ENCODE results near the gene INSM2.

INSM2 gene

DNA sequence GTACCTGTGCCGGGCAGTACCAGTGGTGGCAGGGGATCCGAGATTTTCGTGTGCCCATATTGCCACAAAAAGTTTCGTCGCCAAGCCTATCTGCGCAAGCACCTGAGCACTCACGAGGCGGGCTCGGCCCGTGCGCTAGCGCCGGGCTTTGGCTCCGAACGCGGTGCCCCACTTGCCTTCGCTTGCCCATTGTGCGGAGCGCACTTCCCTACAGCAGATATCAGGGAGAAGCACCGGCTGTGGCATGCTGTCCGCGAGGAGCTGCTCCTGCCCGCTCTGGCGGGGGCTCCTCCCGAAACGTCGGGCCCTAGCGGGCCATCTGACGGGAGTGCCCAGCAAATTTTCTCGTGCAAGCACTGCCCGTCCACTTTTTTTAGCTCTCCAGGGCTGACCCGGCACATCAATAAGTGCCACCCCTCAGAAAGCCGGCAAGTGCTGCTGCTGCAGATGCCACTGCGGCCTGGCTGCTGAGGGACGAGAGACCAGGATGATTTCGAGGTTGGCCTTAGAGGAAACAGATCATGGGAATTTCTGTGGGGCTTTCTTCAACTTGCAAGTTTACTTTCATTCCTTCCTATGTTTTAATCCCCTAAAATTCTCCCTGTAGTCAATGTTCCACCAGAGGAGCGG is 1.6 kb downstream of the INSM2 start:
- DNase-seq: peak in 10 of 42 donors; percentile 3 to 47 (median 14)
- intact Hi-C loops (cut with DNase I): no loop called here

DNA sequence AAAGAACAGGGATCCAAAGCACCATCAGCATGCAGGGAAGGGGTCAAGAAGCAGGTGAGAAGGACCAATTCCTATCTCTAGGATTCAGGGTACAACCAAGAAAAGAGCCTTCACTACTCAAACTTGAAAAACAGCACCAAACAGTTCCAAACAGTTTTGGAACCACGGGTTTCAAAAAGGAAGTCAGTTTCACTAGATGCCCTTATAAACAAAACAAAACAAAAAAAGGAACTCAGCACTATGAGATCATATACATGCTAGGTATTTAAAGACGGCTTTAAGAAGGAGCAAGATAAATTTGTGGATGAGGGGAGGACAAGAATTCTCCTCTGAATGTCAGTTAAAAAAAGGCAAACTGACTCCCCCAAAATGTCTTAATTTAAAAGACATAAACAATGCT is 6.0 kb downstream of the INSM2 start:
- no peak for DNase-seq
- intact Hi-C loops (cut with DNase I): no loop called here

DNA sequence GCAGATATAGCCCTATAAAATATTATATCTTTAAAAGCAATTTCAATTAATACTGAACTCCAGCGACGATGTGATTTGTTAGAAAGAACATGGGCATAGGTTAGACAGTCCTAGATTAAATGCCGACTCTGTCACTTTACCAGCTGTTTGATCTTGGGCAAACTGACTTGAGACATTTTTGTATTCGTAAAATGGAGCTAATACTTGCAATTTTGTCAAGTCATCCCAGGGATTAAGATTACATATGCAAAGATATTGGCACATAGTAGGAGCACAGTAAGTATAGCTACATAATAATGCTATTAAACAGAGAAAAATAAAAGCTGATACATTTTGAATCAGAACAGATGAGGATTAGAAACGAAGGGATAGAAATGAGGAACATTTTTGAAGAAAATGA is 9.0 kb downstream of the INSM2 start:
- no peak for DNase-seq
- intact Hi-C loops (cut with DNase I): no loop called here

DNA sequence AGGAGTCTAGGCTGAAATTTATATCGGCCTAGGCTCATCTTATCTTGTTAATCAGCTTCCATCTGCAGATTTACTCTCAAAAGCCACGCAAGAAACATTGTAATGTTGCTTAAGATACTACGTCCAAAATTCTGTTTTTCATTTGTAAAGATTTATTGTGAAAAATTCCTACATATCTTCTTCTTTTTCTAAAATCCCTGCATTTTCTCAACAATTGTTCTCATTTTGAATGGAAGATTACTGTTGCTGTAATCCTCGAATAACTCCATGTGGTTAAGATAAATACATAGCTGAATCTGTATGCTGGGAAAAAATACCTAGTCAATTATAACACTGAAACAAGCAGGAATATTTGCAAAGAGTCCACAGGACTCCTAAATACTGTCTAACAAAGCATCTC is 15.6 kb downstream of the INSM2 start:
- DNase-seq: no peak
- intact Hi-C loops (cut with DNase I): no loop called here

DNA sequence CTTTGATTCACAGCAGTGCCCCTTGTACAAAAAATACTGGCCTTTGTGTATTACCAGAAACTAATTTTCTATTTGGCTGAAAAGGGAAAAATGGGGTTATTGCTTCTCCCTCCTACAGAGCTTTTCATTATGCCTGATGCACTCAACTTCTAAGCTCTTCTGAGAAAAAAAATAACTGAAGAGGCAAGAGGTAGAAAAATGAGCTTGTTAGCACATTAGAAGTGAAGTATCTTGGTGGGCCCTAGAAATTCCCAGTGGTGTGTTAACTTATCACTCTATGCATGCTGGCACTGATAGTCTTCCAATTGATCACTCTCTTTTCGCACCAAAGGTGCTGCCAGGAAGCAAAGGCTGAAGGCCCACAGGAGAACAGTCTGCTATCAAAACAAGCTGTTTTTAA is 17.1 kb downstream of the INSM2 start:
- intact Hi-C loops (cut with DNase I): no loop called here
- no peak for DNase-seq

DNA sequence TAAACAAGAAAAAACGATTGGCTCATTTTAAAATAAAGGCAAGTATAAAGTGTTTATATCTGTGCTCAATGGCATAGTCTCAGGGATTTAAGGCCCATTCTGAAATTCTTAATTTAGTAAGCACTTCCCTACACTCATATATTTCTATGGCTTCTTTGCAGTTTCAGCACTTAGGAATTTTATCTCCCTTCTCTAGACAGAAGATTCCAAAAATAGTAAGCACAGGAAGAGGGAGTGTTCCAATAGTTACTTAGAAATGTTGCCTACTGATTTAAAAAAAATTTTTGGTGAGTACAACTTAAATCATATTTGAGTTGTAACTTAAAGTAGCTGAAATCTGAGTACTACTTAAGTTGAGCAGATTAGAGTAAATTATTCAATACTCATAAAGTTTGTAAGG is 19.8 kb downstream of the INSM2 start:
- intact Hi-C loops (cut with DNase I): no loop called here
- DNase-seq: no peak

DNA sequence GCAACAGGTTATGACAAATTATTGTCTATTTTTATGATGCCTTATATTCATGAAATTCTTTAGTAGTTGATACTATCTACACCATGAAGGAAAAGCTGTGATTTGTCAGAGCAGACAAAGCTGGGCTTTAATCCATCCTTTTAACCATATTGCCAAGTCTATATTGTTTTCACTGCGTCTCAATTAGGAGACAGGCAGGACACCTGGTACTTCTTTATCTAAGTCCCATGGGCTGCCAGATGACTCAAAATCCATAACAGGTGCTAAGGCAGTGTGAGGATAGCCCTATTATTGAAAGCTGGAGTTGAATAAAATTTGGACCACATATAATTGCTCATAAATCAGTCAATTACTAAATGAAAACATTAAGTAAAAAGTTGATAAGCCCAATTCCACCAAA is 22.6 kb downstream of the INSM2 start:
- intact Hi-C loops (cut with DNase I): no loop called here
- DNase-seq: no peak

DNA sequence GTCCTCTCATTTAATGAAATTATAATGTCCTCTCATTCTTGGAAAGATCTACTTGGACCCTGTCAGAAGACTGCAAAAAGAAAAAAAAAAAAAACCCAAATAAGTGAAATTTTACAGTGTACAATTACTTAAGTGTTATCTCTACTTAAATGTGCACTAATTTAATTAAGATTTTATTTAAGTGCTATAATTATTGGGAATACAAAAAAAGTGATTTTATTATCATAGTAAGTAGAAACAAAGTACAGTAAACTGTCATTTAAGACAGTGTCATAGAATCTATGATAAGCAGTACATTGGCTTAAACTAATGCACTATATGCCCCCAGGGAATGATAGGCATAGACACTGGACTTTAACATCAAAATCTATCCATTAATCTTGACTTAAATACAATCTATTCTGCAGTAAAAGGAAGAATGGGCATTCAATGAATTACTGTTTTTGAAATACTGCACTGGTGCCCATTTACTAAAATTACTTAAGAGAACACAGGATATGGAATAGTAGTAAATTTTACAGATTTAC is 23.3 kb downstream of the INSM2 start:
- no peak for DNase-seq
- intact Hi-C loops (cut with DNase I): no loop called here

DNA sequence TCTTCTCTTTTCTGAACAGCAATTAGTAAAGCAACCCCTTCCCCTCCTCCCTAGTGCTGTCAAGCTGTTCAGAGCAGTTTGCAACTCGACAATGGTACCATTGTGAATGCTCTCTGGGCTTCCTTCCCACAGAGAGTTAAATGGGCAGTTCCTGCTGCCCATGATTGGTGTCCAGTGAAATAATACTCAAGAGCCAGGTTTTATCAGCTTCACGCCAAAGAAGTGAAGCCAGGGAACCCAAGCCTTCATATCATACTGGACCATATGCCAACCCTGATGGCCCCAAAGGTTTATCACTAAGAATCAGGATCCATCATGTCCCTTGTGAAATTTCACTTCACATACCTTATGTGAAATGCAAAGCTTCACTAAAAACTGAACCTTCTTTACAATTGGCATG is 24.7 kb downstream of the INSM2 start:
- DNase-seq: peak in 23 of 42 donors; percentile 9 to 63 (median 24)
- intact Hi-C loops (cut with DNase I): no loop called here

DNA sequence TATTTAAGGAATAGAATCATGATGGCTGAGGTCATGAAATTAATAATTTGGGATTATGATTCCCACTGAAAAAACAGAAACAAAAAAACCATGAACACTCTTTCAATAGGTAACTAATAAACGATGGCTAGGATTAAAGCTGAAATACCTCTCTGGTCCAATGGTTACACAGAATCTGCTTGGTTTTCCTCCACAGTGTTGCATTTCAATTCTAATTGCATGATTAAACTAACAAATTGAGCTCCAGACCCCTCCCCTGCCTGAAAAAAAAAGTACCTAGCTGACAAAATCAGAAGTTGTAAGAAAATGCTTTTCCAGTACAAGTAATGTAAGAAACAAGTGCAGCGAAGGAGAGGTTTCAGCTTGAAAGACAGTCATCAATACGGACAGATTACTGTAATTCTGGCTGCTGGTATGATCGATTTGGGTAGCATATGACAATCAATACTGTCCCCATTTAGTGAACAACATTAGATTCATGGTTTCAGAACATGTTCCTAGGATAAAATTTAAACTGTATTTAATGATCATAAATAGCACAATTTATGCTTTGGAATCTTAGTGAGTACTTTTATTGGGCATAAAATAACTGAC is 32.0 kb downstream of the INSM2 start:
- no peak for DNase-seq
- intact Hi-C loops (cut with DNase I): no loop called here

DNA sequence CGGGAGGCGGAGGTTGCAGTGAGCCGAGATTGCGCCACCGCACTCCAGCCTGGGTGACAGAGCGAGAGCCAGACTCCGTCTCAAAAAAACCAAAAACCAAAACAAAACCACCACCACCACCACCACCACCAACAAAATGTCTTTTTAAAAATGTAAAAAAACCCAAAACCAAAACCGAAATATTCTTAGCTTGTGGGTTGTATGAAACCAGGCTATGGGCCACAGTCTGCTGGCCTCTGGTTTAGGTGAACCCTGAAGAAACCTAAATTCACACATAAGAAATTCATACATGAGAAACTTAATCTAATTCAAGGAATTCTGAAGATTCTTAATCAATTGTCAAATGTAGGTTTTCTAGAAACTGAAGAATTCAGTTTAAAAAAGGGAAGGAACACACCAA is 37.6 kb downstream of the INSM2 start:
- no peak for DNase-seq
- intact Hi-C loops (cut with DNase I): no loop called here

DNA sequence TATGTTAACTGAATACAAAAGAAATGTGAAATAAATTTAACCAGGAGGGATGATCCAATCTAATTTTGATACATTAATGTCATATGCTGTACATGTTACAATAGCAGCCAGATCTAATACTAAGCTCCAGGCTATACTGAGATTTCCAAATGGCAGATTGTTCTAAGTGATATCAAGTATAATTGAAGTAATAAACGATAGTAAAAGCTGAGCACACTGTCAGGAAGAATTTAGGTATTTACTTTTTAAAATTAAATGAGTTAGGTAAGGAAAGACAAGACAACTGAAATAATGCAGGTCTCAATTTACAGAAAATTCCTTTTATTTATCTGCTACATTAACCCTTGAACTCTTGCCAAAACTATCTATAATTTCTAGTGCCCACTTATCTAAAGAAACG is 39.9 kb downstream of the INSM2 start:
- no peak for DNase-seq
- intact Hi-C loops (cut with DNase I): no loop called here

DNA sequence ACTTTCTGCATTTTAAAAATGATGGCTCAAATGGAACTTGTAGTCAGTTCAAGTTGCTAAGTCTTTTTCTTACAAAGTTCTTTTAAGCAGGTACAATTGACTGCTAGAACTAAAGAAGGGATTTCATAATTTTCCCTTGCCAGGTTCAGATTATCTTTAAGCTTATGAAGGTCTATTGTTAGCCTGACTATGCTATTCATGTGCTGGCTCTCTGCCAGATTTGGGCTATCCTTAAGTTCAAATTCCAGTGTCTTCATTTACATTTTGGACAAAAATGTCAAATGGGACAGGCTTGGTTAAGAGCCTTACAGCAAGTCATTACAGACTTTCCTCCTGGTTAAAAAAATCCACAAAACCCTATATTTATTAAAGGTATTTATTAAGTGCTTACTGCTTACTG is 42.3 kb downstream of the INSM2 start:
- no peak for DNase-seq
- intact Hi-C loops (cut with DNase I): no loop called here

DNA sequence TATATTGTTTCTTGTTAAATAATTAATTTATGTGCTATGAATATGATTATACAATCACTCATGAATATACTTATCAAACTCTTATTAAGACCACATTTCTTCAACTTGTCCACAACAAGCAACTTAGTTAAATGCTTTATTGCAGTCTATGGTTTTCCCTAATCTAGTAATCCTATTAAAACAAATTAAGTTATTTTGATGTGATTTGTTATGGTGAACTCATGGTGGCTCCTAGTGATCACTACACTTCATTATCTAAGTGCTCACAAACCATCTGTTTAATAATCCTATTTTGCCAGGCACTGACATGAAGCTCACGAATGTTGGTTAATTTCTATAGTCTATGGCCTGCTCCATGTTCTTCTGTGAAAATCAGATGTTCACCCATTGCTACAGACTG is 42.9 kb downstream of the INSM2 start:
- intact Hi-C loops (cut with DNase I): no loop called here
- DNase-seq: no peak

DNA sequence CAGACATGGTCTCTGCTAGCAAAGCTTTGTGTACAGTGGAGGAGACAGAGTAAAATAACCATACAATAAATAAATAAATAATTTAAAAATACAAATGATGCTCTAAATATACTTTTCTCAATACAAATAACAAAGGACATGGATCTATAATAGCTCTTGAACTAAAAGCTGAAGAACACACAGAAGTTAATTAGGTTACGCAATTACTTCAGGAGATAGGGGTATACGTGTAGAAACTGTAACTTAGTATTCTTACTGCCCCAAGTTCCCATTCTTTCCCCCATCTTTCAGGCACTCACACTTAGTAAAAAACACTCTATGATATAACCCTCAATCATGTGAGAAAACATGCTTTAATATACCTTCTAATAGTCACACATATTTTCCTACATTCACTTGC is 44.2 kb downstream of the INSM2 start:
- no peak for DNase-seq
- intact Hi-C loops (cut with DNase I): no loop called here

DNA sequence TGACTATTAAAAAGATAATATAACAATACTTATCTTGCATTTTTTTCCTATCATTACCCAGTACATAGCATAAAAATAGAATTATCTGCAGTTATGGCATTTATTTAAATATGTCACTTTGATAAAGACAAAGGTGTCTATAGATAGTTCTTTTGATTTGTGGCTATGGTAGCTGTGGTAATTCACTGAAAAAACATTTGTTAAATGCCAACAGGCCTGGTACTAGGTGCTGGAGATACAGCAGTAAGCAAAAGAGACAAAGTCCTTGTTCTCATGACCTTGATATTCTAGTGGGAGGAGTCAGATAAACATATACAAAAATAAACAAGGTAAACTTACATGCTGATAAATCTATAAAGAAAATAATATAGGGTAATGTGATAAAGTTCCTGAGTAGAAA is 44.7 kb downstream of the INSM2 start:
- intact Hi-C loops (cut with DNase I): no loop called here
- DNase-seq: no peak

Measured in head of caudate nucleus (tissue), 42 donors.